ENCODE results near the gene SRXN1.

SRXN1 gene

DNA sequence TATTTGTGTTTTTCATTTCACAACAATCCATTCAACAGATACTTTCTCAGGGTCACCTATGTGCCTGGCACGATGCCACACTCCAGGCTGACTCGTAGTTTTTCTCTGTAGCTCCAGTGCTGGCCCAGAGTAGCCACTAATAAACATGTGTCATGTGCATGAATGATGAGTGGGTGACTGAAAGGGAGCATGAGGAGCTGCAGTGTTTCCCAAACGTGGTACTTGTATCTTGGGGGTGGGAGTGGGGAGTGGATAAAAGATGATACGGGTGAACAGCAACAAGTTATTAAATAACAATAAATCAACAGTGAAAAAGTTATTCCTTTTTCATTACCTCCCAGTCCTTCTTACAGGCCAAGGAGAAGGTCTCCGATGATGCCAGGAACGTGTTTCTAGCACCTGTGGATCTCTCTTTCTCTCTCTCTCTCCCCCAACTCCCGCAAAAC lies 17.1 kb downstream of the SRXN1 start:
- no peak for DNase-seq (ENCODE audit: low read depth)

DNA sequence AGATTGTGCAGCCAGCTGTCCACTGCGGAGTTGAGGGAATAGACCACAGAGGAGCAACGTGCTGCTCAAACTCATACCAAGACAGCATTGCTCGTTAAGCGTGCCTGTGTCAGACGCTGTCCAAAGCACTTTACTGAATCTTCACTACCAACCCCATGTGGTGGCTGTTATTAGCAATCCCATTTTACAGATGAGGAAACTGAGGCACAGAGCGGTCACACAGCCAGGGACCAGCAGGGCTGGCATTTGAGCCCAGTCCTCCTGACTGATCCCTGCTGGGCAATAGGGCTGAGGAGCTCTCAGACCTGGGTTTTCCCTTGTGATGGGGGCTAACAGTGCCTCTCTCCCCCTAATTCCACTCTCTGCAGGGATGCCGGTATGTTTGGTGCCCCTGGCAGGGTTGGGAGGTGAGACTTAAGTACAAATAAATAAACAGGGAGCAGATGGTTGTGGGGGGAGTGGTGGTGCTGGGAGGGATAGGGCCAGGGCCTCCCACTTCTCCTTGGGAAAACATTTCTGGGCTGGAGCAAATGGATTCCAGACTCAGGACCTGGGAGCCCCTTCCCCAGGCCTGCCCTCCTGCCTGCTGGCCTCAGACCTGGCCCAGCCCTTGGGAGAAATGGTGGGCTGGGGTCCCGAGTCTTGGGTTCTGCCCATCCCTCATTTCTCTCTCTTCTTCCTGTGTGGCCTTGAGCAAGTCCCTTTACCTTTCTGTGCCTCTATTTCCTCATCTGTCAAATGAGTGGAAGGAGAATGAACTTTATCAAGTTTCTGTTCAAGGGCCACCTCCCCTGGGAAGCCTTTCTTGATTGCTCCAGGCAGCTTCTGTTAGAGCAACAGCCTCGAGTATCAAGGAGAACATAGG lies 17.7 kb downstream of the SRXN1 start:
- DNase-seq (ENCODE audit: low read depth) = no peak

DNA sequence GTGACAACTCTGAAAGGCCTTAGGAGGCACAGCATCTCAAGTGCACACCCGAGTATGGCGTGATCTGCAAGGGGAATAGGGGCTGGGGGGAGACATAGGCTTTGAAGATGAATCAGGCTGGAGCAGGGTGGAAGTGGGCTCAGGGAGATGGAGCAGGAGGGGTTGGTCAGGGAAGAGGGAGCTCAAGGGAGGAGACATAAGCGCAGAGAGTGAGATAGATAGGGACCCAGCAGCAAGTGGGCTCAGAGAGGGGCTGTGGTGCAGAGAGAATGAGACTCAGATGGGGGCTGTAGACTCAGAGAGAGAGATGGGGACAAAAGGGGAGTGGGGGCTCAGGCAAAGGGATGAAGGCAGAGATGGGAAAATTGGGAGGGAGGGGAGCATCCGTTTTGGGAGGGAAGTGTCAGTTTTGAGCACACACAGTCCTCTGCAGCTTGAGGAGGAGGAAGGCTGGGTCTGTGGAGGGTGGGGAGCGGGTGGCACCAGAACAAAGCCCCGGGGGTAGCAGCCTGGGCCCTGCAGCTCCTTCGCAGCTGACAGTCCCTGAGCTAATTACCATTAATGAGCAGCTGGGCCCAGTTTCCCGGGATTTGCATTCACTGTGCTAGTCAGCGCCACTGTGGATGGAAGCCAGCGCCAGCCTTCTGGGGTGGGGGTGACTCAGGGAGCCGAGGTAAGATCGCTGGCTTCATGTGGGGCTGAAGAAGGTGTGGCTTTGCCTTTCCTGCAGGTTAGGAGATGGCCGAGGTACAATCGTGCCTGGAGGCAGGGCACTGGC lies 18.7 kb downstream of the SRXN1 start:
- DNase-seq (ENCODE audit: low read depth) = no peak

DNA sequence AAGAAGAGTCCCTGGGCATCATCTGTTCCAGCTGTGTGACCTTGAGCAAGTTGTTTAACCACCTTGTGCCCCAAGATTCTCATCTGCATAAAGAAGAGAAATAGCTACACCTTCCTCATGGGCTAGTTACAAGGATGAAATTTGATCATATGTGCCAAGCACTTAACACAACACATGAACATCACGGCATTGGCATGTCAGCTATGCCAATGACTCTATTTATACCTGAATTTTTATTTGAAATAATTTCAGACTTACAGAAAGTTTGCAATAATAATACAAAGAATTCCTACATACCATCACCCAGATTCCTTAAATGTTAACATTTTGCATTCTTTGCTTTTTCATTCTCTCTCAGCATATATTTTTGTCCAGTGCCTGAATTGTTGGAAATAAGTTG lies 21.9 kb downstream of the SRXN1 start:
- no peak for DNase-seq (ENCODE audit: low read depth)

DNA sequence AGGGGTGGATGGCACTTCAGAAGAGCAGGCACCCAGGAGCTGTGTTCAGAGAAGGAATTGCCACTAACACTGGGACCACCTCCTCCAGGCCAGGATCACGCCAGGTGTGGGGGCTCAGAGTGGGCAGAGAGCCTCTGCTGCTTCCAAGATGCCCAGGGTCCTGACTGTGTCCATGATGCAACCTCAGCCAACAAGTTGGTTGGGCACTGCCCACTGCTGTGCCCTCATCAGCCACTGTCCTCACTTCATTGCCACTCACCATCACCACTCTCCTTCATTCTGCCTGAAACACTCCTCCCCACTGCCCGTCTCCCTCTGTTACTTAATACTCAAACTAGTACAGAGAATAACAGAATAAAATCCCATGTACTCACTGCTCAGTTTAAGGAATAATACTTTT lies 26.4 kb downstream of the SRXN1 start:
- no peak for DNase-seq (ENCODE audit: low read depth)

DNA sequence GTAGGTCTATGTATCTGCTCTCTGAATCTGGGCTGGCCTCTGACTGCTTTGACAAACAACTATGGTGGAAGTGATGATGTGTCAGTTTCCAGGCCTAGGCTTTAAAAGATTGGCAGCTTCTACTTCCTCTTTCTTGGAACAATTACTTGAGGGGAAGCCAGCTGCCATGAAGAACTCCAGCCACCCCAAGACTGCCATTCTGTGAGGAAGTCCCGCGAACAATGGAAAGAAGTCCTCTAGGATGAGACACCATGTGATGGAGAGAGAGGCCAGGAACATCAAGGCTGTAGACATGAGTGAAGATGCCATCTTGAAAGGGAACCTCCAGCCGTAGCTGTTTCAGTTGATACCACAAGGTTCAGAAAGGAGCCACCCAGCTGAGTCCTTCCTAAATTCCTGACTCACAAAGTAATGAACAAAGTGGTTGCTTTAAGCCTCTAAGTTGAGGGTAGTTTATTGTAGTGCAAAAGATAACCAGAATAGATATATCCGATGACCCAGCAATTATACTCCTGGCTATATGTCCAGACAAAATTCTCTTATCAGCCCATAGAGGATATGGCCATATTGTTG lies 27.6 kb downstream of the SRXN1 start:
- no peak for DNase-seq (ENCODE audit: low read depth)

DNA sequence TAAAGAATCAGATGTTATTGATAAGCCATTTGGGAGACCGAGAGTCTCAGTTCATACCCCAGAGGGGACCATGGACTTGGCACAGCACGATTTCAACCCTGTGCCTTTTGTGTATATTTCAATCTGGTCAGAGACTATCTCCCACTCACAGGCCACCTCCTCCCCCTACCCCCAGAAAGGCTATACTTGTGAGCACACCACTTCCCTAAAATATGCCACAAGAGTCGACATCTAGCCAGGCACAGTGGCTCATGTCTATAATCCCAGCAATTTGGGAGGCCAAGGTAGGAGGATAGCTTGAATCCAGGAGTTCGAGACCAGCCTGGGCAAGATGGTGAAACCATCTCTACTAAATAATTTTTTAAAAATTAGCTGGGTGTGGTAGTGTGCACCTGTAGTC lies 29.3 kb downstream of the SRXN1 start:
- no peak for DNase-seq (ENCODE audit: low read depth)

DNA sequence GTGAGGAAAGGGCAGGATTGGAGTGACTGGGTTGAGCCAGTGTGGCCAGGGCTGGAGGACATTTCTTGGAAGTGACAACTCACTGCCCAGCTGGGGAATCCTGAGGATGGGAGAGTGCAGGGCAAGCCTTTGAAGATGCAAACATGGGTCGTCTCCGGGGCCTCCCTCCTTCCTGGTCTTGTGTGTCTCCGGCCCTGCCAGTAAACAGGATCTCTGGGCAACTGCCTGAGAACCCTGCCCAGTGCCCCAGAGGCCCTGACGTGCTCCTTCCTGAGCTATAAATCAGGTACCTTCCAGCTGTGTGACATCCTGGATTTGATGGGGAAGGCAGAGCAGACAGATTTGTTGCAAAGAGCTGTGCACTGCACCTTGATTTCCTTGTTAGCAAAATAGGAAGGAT lies 30.0 kb downstream of the SRXN1 start:
- no peak for DNase-seq (ENCODE audit: low read depth)

DNA sequence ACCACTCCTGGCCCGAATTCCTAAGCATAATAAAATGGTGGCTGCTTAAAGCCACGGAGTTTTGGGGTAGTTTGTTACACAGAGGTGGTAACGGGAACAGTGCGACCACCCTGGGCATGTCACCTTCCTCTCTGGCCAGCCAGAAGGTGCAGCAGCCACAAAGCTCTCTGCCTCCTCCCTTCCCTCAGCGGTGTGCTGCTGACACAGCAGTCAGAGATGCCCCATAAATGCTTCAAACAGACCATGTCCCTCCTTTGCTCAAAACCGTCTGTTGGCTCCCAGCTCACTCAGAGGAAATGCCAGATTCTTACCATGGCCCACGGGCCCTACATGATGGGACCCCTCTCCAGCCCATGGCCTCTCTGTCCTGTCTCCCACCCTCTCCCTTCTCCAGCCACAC lies 30.8 kb downstream of the SRXN1 start:
- DNase-seq (ENCODE audit: low read depth) = no peak

DNA sequence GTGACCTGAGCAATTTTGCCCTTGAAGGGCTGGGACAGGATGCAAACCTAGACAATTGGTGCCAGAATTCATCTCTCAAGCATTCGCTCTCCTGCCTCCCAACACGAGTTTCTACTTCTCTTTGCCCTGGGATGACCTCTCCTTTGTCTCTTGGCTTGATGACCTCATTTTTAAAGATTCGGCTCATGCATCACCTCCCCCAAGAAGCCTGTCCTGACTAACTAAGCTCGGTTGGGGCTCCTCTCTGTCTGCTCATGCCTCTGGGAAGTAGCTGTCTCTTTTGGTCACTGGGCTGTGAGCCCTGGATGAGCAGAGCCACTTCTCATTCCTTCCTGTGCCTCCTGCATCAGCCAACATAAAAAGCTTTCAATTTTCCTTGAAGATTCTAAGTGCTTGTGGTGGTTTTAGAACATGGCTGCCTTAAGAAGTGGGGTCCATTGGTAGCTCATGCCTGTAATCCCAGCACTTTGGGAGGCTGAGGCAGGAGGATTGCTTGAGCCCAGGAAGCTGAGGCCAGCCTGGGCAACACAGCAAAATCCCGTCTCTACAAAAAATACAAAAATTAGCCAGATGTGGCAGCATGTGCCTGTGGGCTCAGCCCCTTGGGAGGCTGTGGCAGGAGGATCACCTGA lies 31.8 kb downstream of the SRXN1 start:
- no peak for DNase-seq (ENCODE audit: low read depth)

DNA sequence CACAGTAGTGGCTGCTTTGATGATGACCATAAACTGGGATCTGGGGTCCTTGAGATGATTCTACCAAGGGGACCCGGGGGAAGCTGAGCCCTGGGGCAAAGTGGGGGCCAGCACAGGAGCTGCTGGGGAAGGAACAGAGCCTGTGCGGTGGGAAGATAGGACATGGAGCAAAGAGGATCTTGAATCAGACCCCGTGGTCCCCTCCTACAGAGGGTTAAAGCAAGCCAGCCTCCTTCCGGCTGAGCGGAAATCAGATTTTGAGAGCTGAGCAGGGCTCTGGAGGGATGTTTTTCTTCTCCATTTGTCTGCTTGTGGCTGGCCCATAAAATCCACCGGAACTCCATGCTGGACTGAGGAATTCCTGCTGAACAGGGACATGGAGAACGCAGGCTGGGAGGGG lies 32.8 kb downstream of the SRXN1 start:
- DNase-seq (ENCODE audit: low read depth) = no peak

DNA sequence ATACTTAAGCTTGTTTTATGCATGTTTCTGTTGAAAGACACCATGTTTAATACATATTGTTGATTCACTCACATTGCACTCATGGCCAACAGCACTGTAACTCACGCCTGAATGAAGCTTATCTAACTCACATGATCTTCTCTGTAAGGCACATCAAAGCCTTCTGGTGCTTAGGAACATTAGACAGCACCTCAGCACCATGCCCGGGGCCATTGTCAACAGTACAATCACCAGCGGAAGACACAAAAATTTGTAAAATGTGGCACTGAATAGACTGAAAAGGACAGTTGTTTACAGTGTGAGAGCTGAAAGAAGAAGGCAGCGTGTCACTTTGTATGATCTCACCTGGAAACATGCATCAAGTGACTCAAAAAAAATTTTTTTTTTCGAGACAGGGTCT lies 34.0 kb downstream of the SRXN1 start:
- no peak for DNase-seq (ENCODE audit: low read depth)

DNA sequence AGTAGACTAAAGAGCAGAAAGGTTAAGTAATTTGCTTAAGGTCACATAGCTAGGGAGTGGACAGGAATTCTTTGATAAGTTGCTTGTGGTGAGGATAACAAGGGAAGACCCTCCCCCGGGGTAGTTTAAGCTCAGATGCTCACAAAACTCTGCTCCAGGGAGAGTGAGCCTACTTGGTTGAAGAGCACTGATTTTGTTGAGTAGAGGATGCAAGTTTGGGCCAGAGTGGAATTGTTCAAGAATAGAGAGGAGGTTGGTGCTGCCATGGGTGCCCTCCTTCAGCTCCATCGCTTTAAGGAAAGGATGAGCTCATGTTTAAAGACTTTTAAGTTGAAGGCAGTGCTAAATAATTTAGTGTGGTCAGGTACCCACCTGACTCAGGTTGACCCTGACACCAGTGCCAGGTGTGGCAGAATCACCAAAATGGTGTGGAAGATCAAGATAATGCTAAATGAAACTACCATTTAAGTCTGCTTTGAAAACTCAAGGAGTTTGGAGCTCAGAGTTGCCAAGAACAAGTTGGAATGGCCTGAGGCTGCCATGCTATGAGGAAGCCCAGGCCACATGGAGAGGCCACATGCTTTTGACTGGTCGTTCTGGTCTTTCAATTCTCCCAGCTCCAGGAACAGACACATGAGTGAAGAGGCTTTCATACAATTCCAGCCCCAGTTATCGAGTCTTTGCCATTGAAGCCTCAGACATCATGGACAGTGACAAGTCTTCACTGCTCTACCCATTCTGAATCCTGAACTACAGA lies 34.9 kb downstream of the SRXN1 start:
- DNase-seq (ENCODE audit: low read depth) = no peak

DNA sequence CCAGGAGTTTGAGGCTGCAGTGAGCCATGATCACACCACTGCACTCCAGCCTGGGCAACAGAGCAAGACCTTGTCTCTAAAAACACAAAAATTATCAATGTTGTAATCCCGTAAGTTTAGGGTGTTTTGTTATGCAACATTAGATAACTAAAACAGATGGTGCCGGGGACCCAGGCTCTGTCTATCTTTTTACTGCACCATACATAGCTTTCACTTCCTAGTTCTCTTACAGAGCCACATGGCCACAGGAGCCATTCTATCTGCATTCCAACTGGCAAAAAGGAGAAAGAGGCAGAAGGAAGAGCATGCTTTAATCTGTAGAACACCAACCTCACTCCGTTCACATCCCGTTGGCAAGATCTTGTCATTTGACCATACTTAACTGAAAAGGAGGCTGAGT lies 37.5 kb downstream of the SRXN1 start:
- DNase-seq (ENCODE audit: low read depth) = no peak

DNA sequence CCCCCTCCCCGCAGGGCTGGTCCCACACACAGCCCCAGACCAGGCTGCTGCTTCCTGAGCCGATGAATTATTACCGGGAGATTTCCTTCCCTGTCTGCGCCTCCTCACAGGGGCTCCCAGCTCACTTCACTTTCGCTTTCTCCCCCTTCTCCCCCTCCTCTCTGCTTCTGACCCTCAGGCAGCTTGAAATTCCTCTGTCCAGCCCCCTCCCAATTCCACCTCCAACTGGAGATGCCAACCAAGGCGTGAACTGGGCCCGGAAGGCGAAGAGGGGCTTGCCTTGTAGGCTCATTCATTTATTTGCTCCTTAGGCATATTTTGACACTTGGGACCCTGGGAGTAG lies 41.2 kb downstream of the SRXN1 start:
- DNase-seq (ENCODE audit: low read depth) = no peak

DNA sequence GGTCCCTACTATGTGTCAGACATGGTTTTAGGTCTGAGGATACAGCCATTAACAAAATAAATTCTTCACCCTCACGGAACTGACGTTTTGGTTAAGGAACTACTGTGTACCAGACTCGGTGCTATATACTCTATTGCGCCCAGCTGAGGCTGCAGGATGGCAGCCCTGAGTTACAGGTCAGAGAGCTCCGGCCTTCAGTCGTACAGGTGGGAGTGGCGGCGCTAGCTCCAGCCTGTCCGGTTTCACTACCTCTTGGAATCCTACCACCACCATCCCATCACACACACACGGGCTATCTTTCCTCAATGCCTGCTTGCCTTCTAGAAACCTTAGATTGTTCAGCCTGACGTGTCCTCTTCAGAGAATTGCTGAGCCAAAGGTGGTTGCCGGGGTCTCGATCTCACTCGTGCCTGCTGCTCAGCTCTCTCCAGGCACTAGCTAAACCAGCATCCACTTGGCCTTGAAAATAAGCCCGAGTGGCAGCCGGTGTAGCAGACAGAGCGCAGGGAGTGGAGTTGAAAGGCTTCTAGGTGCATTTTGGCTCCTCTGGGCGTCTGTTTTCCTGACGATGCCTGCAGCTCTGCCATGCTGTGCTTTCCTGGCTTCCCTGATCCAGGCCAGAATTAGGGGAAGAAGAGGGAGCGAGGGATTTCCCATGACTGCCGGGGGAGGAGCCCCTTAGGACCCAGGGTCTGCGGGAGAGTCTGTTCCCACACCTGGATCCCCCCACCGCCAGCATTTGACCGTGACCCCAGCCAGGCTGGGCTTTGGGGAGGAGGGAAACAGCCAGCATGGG lies 41.8 kb downstream of the SRXN1 start:
- no peak for DNase-seq (ENCODE audit: low read depth)

DNA sequence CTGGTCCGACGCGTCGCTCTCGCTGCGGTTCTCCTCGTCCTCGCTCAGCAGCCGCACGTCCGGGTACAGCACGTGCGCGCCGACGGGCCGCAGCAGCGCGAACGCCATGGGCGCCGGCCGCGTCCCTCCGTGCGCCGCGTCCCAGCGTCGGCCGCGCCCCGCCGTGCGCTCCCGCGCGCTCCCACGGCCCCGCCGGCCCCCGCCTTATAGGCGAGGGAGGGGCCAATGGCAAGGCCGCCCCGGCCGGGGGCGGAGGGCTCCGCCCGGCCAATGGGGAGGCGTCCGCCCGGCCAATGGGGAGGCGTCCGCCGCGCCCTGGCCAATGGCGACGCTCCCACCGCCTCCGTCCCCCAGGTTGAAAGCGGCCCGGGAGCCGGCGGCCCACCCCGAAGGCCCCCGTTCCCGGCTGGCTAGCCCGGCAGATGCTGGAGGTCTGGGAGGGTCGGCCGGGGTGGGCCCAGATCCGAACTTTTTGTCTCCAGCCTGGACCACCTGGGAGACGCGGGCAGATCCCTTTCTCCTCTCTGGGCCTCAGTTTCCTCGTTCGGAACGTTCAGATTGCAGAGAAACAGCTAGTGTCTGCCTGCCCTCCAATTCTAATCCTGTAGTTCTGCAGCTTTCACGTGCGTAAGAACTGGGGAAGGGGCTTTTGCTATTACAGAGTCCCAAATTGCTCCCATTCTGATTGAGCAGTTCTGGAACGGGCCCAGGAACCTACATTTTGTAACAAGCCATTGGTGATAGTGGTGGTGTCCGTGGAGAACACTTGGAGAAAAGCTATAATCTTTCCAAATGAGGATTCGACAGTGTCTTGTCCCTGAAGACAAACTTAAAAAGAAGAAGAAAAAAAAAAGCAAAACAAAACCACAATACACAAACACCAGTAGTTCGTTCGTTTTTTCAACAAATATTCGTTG lies 42.6 kb downstream of the SRXN1 start, which contains the start of gene TCF15:
TSS of gene TCF15 (minus strand) at position 180 of the 917 bp plus-strand sequence. CDS start at position 108, 72 bp downstream.
- DNase-seq (ENCODE audit: low read depth) = no peak

DNA sequence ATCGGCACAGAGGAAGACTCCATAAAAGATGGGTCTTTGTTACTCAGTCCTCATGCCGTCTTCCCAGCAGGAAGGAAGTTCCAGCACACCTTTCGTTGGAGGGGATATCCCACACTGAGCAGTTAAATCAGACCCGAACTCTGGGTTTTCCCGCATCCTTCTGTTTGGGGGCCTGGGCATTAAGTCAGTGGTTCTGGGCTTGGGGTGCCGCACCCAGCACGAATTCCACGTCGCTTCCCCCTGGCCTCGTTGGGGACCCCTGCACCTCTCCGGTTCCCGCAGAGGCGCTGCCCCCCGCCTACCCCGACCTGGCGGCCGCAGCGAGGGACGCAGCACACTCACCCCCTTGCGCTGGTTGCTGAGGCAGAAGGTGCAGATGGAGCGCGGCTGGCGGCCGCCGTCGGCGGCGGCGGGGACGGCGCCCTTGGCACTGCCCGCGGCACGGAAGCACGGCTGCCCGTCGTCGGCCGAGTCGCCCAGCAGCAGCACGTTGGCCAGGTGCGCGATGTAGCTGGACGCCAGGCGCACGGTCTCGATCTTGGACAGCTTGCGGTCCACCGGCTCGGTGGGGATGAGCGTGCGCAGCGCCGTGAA lies 43.5 kb downstream of the SRXN1 start:
- DNase-seq (ENCODE audit: low read depth) = no peak

DNA sequence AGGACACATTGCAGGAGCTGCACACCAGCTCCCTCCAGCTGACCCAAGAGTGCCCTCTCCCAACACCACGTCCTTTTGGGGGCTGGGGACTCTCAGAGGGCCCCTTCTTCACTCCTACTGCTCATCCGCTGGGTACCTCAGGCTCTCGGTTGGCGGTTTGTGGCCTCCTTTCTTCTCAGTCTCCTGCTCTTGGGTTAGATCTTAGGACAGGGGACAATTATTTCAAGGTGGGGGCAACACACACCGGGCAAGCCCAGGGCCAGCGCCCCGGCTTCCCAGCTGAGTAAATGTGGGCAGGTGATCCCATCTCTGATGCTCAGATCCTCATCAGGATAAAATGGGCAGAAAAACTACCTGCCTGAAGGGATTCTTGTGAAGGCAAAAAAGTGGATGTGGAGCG lies 44.0 kb downstream of the SRXN1 start:
- no peak for DNase-seq (ENCODE audit: low read depth)

DNA sequence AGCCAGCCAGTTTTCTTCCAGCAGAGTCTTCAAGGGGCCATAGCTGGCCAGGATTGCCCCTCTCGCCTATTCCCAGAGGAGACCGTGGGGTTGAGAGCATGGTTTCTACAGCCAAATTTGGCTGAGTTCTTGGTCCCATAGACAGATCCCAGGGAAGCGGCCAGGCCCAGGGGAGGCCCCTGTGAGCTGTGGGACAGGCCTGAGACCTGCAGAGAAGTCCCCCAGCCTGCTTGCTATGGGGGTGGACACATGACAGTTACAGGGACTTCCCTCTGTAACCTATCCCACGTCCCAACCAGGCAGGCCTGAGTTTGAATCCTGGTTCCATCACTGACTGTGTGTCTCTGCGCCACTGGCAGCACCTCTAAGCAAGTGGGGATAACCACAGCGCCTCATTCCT lies 45.5 kb downstream of the SRXN1 start:
- DNase-seq (ENCODE audit: low read depth) = no peak

Measured in non-pigmented ciliary epithelial cell (primary cell).